ENCODE results near the gene WBP1. TPM values are rescaled to one million over a fixed set of nuclear protein-coding genes. Genes with fewer than 3 reads are reported as not detected.

The WBP1 gene
- total RNA-seq, 1 experiment from 2014 or later = 45.7 TPM

DNA sequence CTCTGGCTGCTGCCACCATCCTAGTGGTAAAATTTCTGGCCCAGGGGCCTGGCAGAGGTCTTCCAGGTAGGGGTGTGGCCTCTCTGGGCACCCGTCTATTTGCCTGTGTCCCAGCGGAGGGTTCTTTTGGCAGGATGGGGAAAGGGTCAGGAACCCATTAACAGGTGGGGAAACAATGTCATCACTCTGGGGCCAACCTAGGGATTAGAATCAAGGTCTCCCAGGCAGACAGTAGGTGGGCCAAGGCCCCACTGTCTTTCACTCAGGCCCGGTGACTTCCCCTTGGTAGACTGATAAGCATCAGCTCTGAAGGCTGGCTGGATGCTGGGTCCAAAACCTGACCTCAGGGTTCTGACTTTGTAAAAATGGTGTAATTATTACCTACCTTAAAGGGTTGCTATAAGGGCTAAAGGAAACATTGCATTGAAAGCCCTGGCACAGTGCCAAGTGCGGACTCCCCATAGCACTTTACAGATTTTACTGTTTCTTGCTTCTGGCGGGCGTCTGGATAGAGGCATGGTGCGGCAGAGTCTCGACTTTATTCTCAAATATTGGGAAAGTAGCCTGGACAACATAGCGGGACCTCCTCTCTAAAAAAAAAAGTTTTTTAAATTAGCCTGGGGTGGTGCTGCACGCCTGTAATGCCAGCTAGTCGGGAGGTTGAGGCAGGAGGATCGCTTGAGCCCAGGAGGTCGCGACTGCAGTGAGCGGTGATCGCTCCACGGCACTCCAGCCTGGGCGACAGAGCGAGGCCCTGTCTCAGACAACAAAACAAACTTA lies 38.9 kb downstream of the WBP1 start:
- Mint-ChIP-seq H3K9me3 (ENCODE audit: unreplicated experiment) (no peaks in the 10 kb centered on the region), H3K4me1 (ENCODE audit: insufficient read depth, unreplicated experiment) (peaks cover 11% of the 10 kb centered on the region), H3K36me3 (ENCODE audit: insufficient read depth, unreplicated experiment) (peaks cover 13% of the 10 kb centered on the region), H3K27ac (ENCODE audit: low read depth, unreplicated experiment) (no peak overlapping the region), H3K4me3 (ENCODE audit: unreplicated experiment) (peak overlapping the region; percentile 51), H3K27me3 (ENCODE audit: insufficient read depth, unreplicated experiment) (peaks cover 16% of the 10 kb centered on the region)
- CTCF ChIA-PET = interaction anchor here (0.8 to 1.5 kb wide), 3 partner anchors 11 to 91 kb away, joined by 3 to 5 read pairs (median 3); partner anchors contain the start of genes CCDC142 and TTC31
- POLR2A ChIA-PET = interaction anchor here (0.9 to 1.9 kb wide), 3 partner anchors 10 to 90 kb away, joined by 3 to 9 read pairs (median 4); partner anchors contain the start of genes CCDC142, PCGF1 and TTC31
- no TSS peak for BruUV-seq (replicated peaks)
- TF ChIP-seq, protein P1, sequence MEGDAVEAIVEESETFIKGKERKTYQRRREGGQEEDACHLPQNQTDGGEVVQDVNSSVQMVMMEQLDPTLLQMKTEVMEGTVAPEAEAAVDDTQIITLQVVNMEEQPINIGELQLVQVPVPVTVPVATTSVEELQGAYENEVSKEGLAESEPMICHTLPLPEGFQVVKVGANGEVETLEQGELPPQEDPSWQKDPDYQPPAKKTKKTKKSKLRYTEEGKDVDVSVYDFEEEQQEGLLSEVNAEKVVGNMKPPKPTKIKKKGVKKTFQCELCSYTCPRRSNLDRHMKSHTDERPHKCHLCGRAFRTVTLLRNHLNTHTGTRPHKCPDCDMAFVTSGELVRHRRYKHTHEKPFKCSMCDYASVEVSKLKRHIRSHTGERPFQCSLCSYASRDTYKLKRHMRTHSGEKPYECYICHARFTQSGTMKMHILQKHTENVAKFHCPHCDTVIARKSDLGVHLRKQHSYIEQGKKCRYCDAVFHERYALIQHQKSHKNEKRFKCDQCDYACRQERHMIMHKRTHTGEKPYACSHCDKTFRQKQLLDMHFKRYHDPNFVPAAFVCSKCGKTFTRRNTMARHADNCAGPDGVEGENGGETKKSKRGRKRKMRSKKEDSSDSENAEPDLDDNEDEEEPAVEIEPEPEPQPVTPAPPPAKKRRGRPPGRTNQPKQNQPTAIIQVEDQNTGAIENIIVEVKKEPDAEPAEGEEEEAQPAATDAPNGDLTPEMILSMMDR (IDR thresholded peaks at IDR 0.05; ENCODE audit: unreplicated experiment) = no peak
- intact Hi-C loops (cut with micrococcal nuclease) = no loop called here
- no peak for DNase-seq (ENCODE audit: unreplicated experiment)

DNA sequence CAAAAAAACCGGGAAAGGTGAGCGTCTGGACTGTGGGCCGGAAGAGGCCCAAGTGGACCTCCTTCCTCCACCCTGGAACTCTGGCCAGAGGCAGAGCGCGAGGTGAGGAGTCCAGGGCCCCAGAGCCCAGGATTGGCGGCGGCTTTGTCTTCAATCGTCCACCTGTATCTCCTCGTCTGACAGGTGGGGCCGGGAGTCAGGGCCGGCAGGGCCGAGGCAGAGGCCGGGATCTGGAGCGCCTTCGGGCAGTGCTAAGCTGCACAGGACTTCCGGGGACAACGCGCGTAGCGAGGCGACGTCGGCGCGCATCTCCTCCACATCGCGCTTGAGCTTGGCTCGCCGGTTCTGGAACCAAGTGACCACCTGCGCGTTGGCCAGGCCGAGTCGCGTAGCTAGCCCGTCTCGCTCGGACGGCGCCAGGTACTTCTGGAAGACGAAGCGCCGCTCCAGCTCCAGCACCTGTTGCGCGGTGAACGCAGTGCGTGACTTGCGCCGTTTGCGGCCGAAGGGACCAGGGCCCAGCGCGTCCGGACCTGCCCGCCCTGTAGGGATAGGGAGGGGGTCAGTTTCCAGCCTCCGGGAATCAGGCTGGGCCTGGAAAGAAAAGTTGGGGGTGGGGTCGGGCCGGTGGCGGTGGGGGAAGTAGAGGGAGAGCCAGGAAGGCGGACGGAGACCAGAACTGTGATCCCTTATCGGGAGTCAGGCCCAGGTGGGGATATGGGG lies 39.7 kb downstream of the WBP1 start:
- no TSS peak for BruUV-seq (replicated peaks)
- no peak overlapping the region for H3K27ac Mint-ChIP-seq (ENCODE audit: low read depth, unreplicated experiment)
- CTCF ChIA-PET = interaction anchor here (1.5 kb wide), 1 partner anchor 14 kb away, joined by 5 read pairs; the partner anchor contains the start of genes CCDC142 and TTC31
- peaks cover 11% of the 10 kb centered on the region for H3K4me1 Mint-ChIP-seq (ENCODE audit: insufficient read depth, unreplicated experiment)
- DNase-seq (ENCODE audit: unreplicated experiment) = no peak
- no peaks in the 10 kb centered on the region for H3K9me3 Mint-ChIP-seq (ENCODE audit: unreplicated experiment)
- POLR2A ChIA-PET = interaction anchor here (0.6 to 1.9 kb wide), 4 partner anchors 9 to 89 kb away, joined by 3 to 9 read pairs (median 4); partner anchors contain the start of gene PCGF1
- peak overlapping the region; percentile 51 for H3K4me3 Mint-ChIP-seq (ENCODE audit: unreplicated experiment)
- intact Hi-C loops (cut with micrococcal nuclease) = no loop called here
- H3K27me3 Mint-ChIP-seq (ENCODE audit: insufficient read depth, unreplicated experiment) = peaks cover 16% of the 10 kb centered on the region
- peaks cover 8% of the 10 kb centered on the region for H3K36me3 Mint-ChIP-seq (ENCODE audit: insufficient read depth, unreplicated experiment)
- TF ChIP-seq, protein P1 (IDR thresholded peaks at IDR 0.05; ENCODE audit: unreplicated experiment) = no peak

DNA sequence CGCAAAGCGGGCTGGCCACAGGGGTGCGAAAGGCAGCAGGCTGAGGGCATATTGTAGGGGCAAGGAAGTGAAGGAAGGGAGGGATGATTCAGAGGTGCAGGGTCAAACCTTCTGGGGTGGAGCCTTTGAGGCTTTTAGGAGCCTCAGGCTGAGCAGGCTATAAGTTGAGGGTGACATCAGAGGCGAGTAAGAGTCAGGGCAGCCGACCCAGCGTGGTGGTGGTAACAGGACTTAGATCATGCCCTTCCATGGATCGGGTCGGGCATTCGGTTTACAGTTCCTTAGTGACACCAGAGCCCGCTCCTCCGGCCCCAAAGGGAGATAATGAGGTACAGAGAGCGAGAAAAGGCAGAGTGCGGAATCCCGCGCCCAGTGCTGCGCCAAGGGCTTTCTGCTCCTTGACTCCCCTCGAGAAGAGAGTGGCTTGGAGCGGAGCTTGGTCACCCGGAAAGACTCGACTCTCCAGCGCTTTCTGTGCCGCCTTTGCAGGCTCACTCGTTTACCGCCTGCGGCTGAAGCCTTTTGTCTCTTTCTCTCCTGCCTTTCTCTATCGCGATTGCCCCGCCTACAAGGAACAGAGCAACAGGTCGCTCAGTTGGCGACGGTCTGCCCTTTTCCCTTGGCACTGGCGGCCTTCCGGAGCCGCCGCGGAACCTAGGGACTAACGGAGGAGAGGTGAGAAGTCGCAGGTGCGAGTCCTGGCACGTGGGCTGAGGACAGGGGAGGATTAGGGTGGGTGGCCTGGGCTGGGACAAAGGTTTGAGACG lies 40.4 kb downstream of the WBP1 start:
- no peak for DNase-seq (ENCODE audit: unreplicated experiment)
- ChIA-PET POLR2A (interaction anchor here (0.6 to 1.9 kb wide), 3 partner anchors 8 to 87 kb away, joined by 3 to 9 read pairs (median 3); partner anchors contain the start of gene PCGF1), CTCF (interaction anchor here (1.5 kb wide), 1 partner anchor 15 kb away, joined by 5 read pairs; the partner anchor contains the start of genes CCDC142 and TTC31)
- H3K9me3 Mint-ChIP-seq (ENCODE audit: unreplicated experiment) = no peaks in the 10 kb centered on the region
- H3K4me1 Mint-ChIP-seq (ENCODE audit: insufficient read depth, unreplicated experiment) = peaks cover 11% of the 10 kb centered on the region
- H3K27me3 Mint-ChIP-seq (ENCODE audit: insufficient read depth, unreplicated experiment) = peaks cover 16% of the 10 kb centered on the region
- no peak overlapping the region for H3K27ac Mint-ChIP-seq (ENCODE audit: low read depth, unreplicated experiment)
- H3K36me3 Mint-ChIP-seq (ENCODE audit: insufficient read depth, unreplicated experiment) = peaks cover 14% of the 10 kb centered on the region
- intact Hi-C loops (cut with micrococcal nuclease) = no loop called here
- peak overlapping the region; percentile 51 for H3K4me3 Mint-ChIP-seq (ENCODE audit: unreplicated experiment)
- TF ChIP-seq, protein P1 (IDR thresholded peaks at IDR 0.05; ENCODE audit: unreplicated experiment) = no peak
- BruUV-seq (replicated peaks) = no TSS peak
